ENCODE measurements around the gene KBTBD4. TPM values are rescaled to one million over a fixed set of nuclear protein-coding genes. Genes with fewer than 3 reads are reported as not detected.
"Not testable (repeated sequence)": the region's sequence is repeated elsewhere in the genome, so short reads cannot be mapped to it uniquely, and the experiment has no call there.

KBTBD4 gene
- total RNA-seq, 1 experiment from 2014 or later = 43.1 TPM

- in situ Hi-C loops (cut with HindIII; ENCODE audit: low sequenced_read_pairs) = no loop called here
- peak; percentile 54 for DNase-seq (ENCODE audit: low spot score)
Observed at GRCh38 chr11:47565340-47566148, 13.2 kb downstream of the KBTBD4 start, which contains the start of gene PTPMT1. Gene PTPMT1, plus strand, starts transcription at chr11:47565599. Its CDS starts 24 bp downstream, at chr11:47565623.

DNA sequence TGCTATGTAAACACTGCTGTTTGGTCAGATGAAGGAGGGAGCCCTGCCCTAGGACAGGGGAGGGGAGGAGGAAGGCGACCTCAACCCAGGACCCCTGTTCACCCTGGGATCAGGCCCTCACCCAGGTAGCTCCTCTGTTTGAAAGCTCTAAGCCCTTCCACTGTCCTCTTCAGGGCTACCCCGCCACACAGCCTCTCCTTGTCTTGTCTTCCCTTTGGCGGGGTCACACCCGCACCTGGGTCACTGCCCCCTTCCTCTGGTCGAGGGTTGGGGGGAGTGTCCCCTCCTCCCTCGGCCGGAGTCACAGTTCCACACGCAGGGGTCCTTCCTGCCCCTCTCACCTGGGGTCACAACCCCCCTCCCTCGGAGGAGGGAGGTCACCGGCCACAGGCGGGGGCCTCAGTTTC lies 13.8 kb downstream of the KBTBD4 start:
- in situ Hi-C loops (cut with HindIII; ENCODE audit: low sequenced_read_pairs) = no loop called here

DNA sequence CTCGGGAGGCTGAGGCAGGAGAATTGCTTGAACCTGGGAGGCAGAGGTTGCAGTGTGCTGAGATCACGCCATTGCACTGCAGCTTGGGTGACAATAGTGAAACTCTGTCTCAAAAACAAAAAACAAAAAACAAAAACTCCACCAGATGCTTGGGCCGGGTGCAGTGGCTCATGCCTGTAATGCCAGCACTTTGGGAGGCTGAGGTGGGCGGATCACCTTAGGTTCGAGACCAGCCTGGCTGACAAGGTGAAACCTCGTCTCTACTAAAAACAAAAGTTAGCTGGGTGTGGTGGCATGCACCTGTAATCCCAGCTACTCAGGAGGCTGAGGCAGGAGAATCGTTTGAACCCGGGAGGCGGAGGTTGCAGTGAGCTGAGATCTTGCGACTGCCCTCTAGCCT lies 14.4 kb downstream of the KBTBD4 start:
- in situ Hi-C loops (cut with HindIII; ENCODE audit: low sequenced_read_pairs) = not testable (repeated sequence)

More for the DNA sequence above, 13.8 kb downstream of the KBTBD4 start:
- DNase-seq (ENCODE audit: low spot score) = no peak

GRCh38 chr11:47562393-47562792 lies 16.4 kb downstream of the KBTBD4 start:
- in situ Hi-C loops (cut with HindIII; ENCODE audit: low sequenced_read_pairs) = not testable (repeated sequence)

More for the DNA sequence above, 14.4 kb downstream of the KBTBD4 start:
- not testable (repeated sequence) for DNase-seq (ENCODE audit: low spot score)

GRCh38 chr11:47560426-47560825 lies 18.3 kb downstream of the KBTBD4 start:
- in situ Hi-C loops (cut with HindIII; ENCODE audit: low sequenced_read_pairs) = no loop called here
- no peak for DNase-seq (ENCODE audit: low spot score)

More at GRCh38 chr11:47562393-47562792, 16.4 kb downstream of the KBTBD4 start:
- DNase-seq (ENCODE audit: low spot score) = not testable (repeated sequence)

DNA sequence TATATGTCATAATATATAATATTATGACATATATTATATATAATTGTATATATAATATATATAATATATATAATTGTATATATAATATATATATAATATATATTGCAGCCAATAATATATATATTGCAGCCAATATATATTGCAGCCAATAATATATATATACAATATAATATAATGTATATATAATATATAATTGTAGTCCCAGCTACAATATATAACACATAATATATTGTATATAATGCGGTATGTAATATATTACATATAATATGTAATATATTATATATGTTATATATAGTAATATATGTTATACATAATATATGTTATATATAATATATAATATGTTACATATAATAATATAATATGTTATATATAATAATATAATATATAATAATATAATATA lies 20.1 kb downstream of the KBTBD4 start:
- in situ Hi-C loops (cut with HindIII; ENCODE audit: low sequenced_read_pairs) = no loop called here
- DNase-seq (ENCODE audit: low spot score) = no peak

GRCh38 chr11:47557004-47557403 lies 21.8 kb downstream of the KBTBD4 start:
- DNase-seq (ENCODE audit: low spot score); in situ Hi-C loops (cut with HindIII; ENCODE audit: low sequenced_read_pairs): not testable (repeated sequence)

DNA sequence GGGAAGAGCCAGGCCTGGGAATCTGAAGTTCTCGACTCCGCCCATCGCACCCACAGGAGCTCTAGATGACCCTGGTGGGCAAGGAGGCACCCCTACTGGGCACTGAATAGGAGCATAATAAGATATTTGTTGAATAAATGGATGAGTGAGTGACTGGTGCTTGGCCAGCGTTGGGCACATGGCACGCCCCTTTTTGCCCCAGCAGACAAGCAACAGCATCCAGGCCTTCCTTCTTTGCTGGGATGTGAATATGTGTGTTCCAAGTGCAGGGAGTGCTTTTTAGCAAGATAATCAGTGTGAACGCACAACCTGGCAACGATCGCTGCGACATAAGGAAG lies 25.4 kb downstream of the KBTBD4 start:
- peak; percentile 65 for DNase-seq (ENCODE audit: low spot score)
- in situ Hi-C loops (cut with HindIII; ENCODE audit: low sequenced_read_pairs) = no loop called here

GRCh38 chr11:47552566-47553405 lies 26.0 kb downstream of the KBTBD4 start, which contains the start of gene CELF1:
Gene CELF1, minus strand, starts transcription at chr11:47553132. Its CDS starts 53,609 bp downstream, at chr11:47499523.
- in situ Hi-C loops (cut with HindIII; ENCODE audit: low sequenced_read_pairs) = no loop called here
- peak; percentile 90 for DNase-seq (ENCODE audit: low spot score)

DNA sequence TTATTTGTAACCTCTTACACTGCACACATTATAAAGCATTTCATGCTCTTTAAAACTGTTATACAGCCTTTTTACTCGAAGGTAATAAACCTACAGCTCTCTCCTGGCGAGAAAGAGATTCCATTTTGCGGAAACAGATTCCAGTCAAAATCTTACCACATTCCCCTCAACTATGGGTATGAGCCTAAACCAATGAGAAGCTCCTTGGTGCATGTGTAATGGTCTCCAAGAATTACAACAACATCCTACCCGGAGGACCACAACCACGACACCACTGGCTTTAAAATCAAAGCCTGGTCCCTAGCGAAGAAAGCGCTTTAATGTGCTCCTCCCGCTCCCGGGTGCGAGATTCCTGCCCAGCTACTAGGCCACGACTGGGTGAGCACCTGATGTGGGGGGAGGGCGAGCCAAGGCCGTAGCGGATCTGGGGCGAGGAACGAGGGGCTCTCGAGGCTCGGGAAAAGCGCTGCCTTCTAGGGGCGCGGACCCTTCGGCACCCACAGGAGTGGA lies 26.7 kb downstream of the KBTBD4 start:
- no peak for DNase-seq (ENCODE audit: low spot score)
- in situ Hi-C loops (cut with HindIII; ENCODE audit: low sequenced_read_pairs) = no loop called here

DNA sequence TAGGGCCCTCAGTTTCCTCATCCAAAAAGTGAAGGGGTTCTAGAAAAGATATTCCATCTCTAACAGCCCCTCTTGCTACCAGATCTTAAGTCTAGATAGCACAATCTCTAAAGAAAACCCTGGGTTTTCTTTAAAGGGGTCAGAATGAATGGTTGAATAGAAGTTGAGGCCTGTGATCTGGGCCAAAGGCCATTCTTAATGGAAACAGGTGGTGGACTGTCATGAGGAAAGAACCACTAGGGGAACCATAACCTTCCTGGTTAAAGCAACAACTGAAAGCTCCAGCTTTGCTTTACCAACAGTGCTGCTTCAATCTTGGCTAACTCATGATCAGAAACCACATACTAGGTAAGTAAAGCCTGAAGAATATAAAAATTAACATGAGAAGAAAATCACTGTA lies 27.7 kb downstream of the KBTBD4 start:
- in situ Hi-C loops (cut with HindIII; ENCODE audit: low sequenced_read_pairs) = no loop called here
- peak; percentile 56 for DNase-seq (ENCODE audit: low spot score)

DNA sequence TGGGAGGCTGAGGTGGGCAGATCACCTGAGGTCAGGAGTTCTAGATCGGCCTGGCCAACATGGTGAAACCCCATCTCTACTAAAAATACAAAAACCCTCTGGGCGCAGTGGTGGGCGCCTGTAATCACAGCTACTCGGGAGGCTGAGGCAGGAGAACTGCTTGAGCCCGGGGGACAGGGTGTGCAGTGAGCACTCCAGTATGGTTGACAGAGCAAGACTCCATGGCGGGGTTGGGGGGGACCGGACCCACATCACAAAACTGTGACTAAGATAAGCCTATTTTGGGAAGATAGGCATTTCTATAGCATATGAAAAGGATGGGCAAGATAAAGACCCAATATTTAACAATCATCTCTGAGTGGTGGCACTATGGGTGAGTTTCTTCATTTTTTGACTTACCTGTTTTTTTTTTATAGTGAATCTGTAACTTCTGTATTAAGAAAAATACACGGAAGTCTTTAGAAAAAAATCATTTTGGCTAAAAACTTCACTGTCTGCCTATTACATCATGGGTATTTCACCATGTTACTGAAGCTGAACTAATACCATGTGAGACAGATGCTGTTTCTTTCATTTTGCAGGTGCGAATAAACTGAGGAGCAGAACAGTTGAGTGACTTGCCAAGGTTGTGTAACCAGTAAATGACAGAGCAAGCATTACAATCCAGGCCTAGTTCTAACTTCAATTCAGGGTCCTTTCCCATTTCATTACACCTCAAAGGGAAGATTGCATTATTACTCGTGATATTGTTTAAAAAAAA lies 28.3 kb downstream of the KBTBD4 start:
- DNase-seq (ENCODE audit: low spot score) = no peak
- in situ Hi-C loops (cut with HindIII; ENCODE audit: low sequenced_read_pairs) = no loop called here

GRCh38 chr11:47546274-47546673 lies 32.5 kb downstream of the KBTBD4 start:
- DNase-seq (ENCODE audit: low spot score); in situ Hi-C loops (cut with HindIII; ENCODE audit: low sequenced_read_pairs): not testable (repeated sequence)

DNA sequence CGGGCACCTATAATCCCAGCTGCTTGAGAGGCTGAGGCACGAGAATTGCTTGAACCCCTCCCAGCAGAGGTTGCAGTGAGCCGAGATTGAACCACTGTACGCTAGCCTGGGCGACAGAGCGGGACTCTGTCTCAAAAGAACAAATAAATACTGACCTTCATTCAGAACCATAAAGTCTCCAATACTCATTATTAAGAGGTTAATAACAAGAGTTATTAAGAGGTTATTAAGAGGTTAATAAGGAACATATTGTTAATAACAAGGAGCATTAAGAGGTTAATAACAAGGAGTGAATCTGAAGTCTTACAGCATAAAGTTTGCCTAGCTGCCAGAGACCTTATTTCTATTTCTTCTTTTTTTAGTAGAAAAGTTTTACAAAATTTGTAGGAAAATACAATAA lies 33.5 kb downstream of the KBTBD4 start:
- no peak for DNase-seq (ENCODE audit: low spot score)
- in situ Hi-C loops (cut with HindIII; ENCODE audit: low sequenced_read_pairs) = no loop called here

DNA sequence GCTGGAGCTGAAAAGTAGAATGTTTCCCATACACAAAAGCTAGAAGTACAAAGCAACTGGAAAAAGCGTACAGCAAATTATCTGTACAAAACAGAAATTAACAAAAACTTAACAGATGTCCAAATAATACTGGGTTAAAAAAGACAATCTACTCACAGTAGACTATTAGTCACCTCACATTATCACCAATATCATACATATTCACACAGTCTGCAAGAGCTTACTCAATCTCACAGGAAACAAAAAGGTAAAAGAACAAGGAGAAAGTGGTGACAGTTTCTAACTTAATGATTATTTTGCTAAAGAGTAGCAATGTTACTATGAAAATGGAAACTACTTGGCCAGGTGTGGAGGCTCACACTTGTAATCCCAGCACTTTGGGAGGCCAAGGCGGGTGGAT lies 37.7 kb downstream of the KBTBD4 start:
- DNase-seq (ENCODE audit: low spot score) = no peak
- in situ Hi-C loops (cut with HindIII; ENCODE audit: low sequenced_read_pairs) = no loop called here

- in situ Hi-C loops (cut with HindIII; ENCODE audit: low sequenced_read_pairs) = no loop called here
- DNase-seq (ENCODE audit: low spot score) = peak; percentile 49
Observed at GRCh38 chr11:47539681-47540039, 39.1 kb downstream of the KBTBD4 start.

GRCh38 chr11:47538741-47539565 lies 39.8 kb downstream of the KBTBD4 start:
- in situ Hi-C loops (cut with HindIII; ENCODE audit: low sequenced_read_pairs) = no loop called here
- DNase-seq (ENCODE audit: low spot score) = no peak

- DNase-seq (ENCODE audit: low spot score) = no peak
- in situ Hi-C loops (cut with HindIII; ENCODE audit: low sequenced_read_pairs) = no loop called here
Observed at GRCh38 chr11:47536915-47537314, 41.9 kb downstream of the KBTBD4 start.
